Esophagus squamous epithelium (tissue), 4 donors: Measurements from ENCODE around the gene ATP8A2.

Experiments used
- CTCF ChIP-seq, 6 experiments: fragments of 450-650 bp in 4 of 6; fragments of 200-600 bp in 2 of 6; sonication (generic) in 2 of 6; IDR thresholded peaks; one replicate each; pipeline ENCODE4 v1.5.1; 2016 to 2019; ENCODE audit warnings: antibody characterized with exemption in 6 of 6, mild to moderate bottlenecking in 4 of 6, moderate library complexity in 4 of 6
- POLR2A ChIP-seq, 4 donors: fragments of 450-650 bp; IDR thresholded peaks; one replicate each; pipeline ENCODE4 v1.6.1; 2017; ENCODE audit warnings: antibody characterized with exemption in 4 of 4, mild to moderate bottlenecking in 4 of 4, moderate library complexity in 3 of 4

GRCh38 chr13:25821776-25822175 lies 450.0 kb downstream of the ATP8A2 start:
- TF ChIP-seq CTCF (IDR thresholded peaks at IDR 0.05) = no peak
- no peak for TF ChIP-seq POLR2A (IDR thresholded peaks at IDR 0.05)
